H1 (cell line): ENCODE results near the gene PANX2. TPM values are rescaled to one million over a fixed set of nuclear protein-coding genes. Genes with fewer than 3 reads are reported as not detected.

Experiments used
- CTCF ChIA-PET: fragments of 300-600 bp; sonication (Branson Sonifier 250); formaldehyde crosslinking; loops from one replicate; lab custom pipeline; 2021; ENCODE audit not compliant: partially characterized antibody; lab: Charles Lee
- POLR2A ChIA-PET: fragments of 300-600 bp; sonication (Branson Sonifier 250); formaldehyde crosslinking; loops from one replicate; lab custom pipeline; 2021; ENCODE audit warnings: inconsistent platforms; ENCODE audit not compliant: partially characterized antibody; lab: Charles Lee
- DNase-seq, 2 experiments: peaks; one replicate each; pipeline versions ENCODE4 v3.0.0 to v3.0.0-alpha.2; 2010 to 2022; ENCODE audit warnings: low spot score in 2 of 2, low read depth in 1 of 2, mixed read lengths in 1 of 2
- FAIRE-seq: peaks from 2 replicates; lab custom pipeline; 2011; peaks lifted over from hg19 to GRCh38; lab: Jason Lieb, UNC
- H2AFZ ChIP-seq: 2 replicates; pipeline ENCODE4 v1.8.1; 2012; ENCODE audit warnings: low read length, inconsistent platforms
- H2AK5ac ChIP-seq: 2 replicates; pipeline ENCODE4 v1.6.1; 2013; ENCODE audit warnings: low read depth, low read length
- H2BK120ac ChIP-seq: replicated peaks from 2 replicates; pipeline ENCODE3; 2013; ENCODE audit warnings: low read depth, low read length, inconsistent platforms
- H2BK12ac ChIP-seq: 2 replicates; pipeline ENCODE4 v1.6.1; 2013; ENCODE audit warnings: low read depth, low read length
- H2BK15ac ChIP-seq: 2 replicates; pipeline ENCODE4 v1.6.1; 2013; ENCODE audit warnings: low read length
- H2BK20ac ChIP-seq: 2 replicates; pipeline ENCODE4 v1.6.1; 2013; ENCODE audit warnings: low read length
- H2BK5ac ChIP-seq: 2 replicates; pipeline ENCODE4 v1.6.1; 2013; ENCODE audit warnings: low read depth, low read length
- H3K14ac ChIP-seq: 2 replicates; pipeline ENCODE4 v1.6.1; 2013; ENCODE audit warnings: inconsistent platforms; ENCODE audit not compliant: insufficient read length
- H3K18ac ChIP-seq: 2 replicates; pipeline ENCODE4 v1.6.1; 2013; ENCODE audit warnings: low read length; ENCODE audit errors: extremely low read depth
- H3K23ac ChIP-seq: 2 replicates; pipeline ENCODE4 v1.6.1; 2013; ENCODE audit warnings: inconsistent platforms; ENCODE audit not compliant: insufficient read length
- H3K23me2 ChIP-seq: 2 replicates; pipeline ENCODE4 v1.6.1; 2013; ENCODE audit warnings: low read depth, low read length
- H3K27ac ChIP-seq: 2 replicates; pipeline ENCODE4 v1.6.1; 2011; ENCODE audit warnings: low read depth, low read length, inconsistent platforms
- H3K27me3 ChIP-seq, 4 experiments: replicated peaks in 1 of 4; 1 replicate in 1 of 4; 2 replicates in 3 of 4; pipeline versions ENCODE4 v1.6.1 to v1.8.1; 2011 to 2013; ENCODE audit warnings: low read length in 3 of 4, mild to moderate bottlenecking in 3 of 4, inconsistent platforms in 2 of 4, mixed read lengths in 2 of 4, moderate library complexity in 1 of 4; ENCODE audit not compliant: control insufficient read depth in 3 of 4, insufficient read depth in 3 of 4; ENCODE audit errors: extremely low read depth in 1 of 4
- H3K36me3 ChIP-seq, 4 experiments: 2 replicates each; pipeline versions ENCODE4 v1.6.1 to v1.8.1; 2011 to 2013; ENCODE audit warnings: mild to moderate bottlenecking in 4 of 4, low read length in 3 of 4, moderate library complexity in 2 of 4, control low read depth in 1 of 4, inconsistent platforms in 1 of 4; ENCODE audit not compliant: insufficient read depth in 4 of 4, control insufficient read depth in 2 of 4
- H3K4ac ChIP-seq: replicated peaks from 2 replicates; pipeline ENCODE3; 2013; ENCODE audit warnings: low read length, low read depth, mixed read lengths, inconsistent platforms; ENCODE audit not compliant: insufficient read length
- H3K4me1 ChIP-seq, 4 experiments: replicated peaks in 1 of 4; 1 replicate in 1 of 4; 2 replicates in 3 of 4; pipeline versions ENCODE4 v1.6.1 to v1.8.1; 2011 to 2013; ENCODE audit warnings: low read length in 3 of 4, inconsistent platforms in 2 of 4, mixed read lengths in 1 of 4; ENCODE audit not compliant: insufficient read depth in 4 of 4, control insufficient read depth in 3 of 4
- H3K4me2 ChIP-seq, 2 experiments: 2 replicates each; pipeline versions ENCODE4 v1.6.1 to v1.8.1; 2011 to 2013; ENCODE audit warnings: low read depth in 2 of 2, low read length in 2 of 2, control low read depth in 1 of 2, inconsistent platforms in 1 of 2, mild to moderate bottlenecking in 1 of 2; ENCODE audit not compliant: insufficient read depth in 1 of 2
- H3K4me3 ChIP-seq, 4 experiments: fragments of 200-600, 300-600 bp in 1 of 4; sonication (generic), shearing (Covaris generic), sonication (Bioruptor Twin) in 1 of 4; 2 replicates each; pipeline versions ENCODE4 v1.5.1 to v1.8.1; 2011 to 2016; ENCODE audit warnings: low read length in 4 of 4, low read depth in 3 of 4, control low read depth in 2 of 4, inconsistent platforms in 2 of 4, mild to moderate bottlenecking in 2 of 4, mixed read lengths in 1 of 4, moderate library complexity in 1 of 4; ENCODE audit not compliant: insufficient read depth in 2 of 4; ENCODE audit errors: extremely low read depth in 1 of 4
- H3K56ac ChIP-seq: replicated peaks from 2 replicates; pipeline ENCODE3; 2013; ENCODE audit warnings: low read depth, mild to moderate bottlenecking, mixed read lengths, low read length, inconsistent platforms; ENCODE audit not compliant: insufficient read length
- H3K79me1 ChIP-seq: 2 replicates; pipeline ENCODE4 v1.6.1; 2013; ENCODE audit warnings: low read depth, low read length, control low read depth
- H3K79me2 ChIP-seq, 2 experiments: 2 replicates each; pipeline versions ENCODE4 v1.6.1 to v1.8.1; 2012 to 2013; ENCODE audit warnings: low read length in 2 of 2, mild to moderate bottlenecking in 2 of 2, inconsistent platforms in 1 of 2; ENCODE audit not compliant: insufficient read depth in 2 of 2, control insufficient read depth in 1 of 2
- H3K9ac ChIP-seq, 4 experiments: replicated peaks in 1 of 4; 1 replicate in 1 of 4; 2 replicates in 3 of 4; pipeline versions ENCODE4 v1.6.1 to v1.8.1; 2011 to 2013; ENCODE audit warnings: low read depth in 3 of 4, low read length in 3 of 4, control low read depth in 2 of 4, mild to moderate bottlenecking in 2 of 4, moderate library complexity in 2 of 4, inconsistent platforms in 1 of 4; ENCODE audit errors: extremely low read depth in 1 of 4
- H3K9me3 ChIP-seq, 2 experiments: 2 replicates each; pipeline versions ENCODE4 v1.6.1 to v1.8.1; 2012 to 2013; ENCODE audit warnings: mild to moderate bottlenecking in 2 of 2, moderate library complexity in 2 of 2, control low read depth in 1 of 2, inconsistent platforms in 1 of 2, low read depth in 1 of 2, low read length in 1 of 2, mixed read lengths in 1 of 2; ENCODE audit not compliant: insufficient read depth in 2 of 2
- H4K20me1 ChIP-seq, 2 experiments: replicated peaks in 1 of 2; 2 replicates each; pipeline versions ENCODE3 to v1.8.1; 2011 to 2013; ENCODE audit warnings: inconsistent platforms in 2 of 2, low read length in 2 of 2, mild to moderate bottlenecking in 1 of 2; ENCODE audit not compliant: insufficient read depth in 2 of 2, control insufficient read depth in 1 of 2
- H4K5ac ChIP-seq: 2 replicates; pipeline ENCODE4 v1.6.1; 2013; ENCODE audit warnings: low read length, low read depth, mixed read lengths, inconsistent platforms; ENCODE audit not compliant: insufficient read length
- H4K8ac ChIP-seq: 2 replicates; pipeline ENCODE4 v1.8.0; 2013; ENCODE audit warnings: mild to moderate bottlenecking, moderate library complexity, low read length, inconsistent platforms; ENCODE audit not compliant: insufficient read depth; ENCODE audit errors: extremely low read depth
- H4K91ac ChIP-seq: replicated peaks from 2 replicates; pipeline ENCODE3; 2013; ENCODE audit warnings: low read length, mixed read lengths, inconsistent platforms; ENCODE audit not compliant: insufficient read length
- SIN3A ChIP-seq, 2 experiments: IDR thresholded peaks in 1 of 2; conservative IDR thresholded peaks in 1 of 2; 2 replicates each; pipeline ENCODE4 v1.6.1; 2011 to 2012; ENCODE audit warnings: low read length in 2 of 2, improper control_type of control experiment in 1 of 2, low read depth in 1 of 2, mild to moderate bottlenecking in 1 of 2
- WGBS, 2 experiments: shearing (Covaris generic) in 1 of 2; methylation state at CpG; one replicate each; pipeline versions ENCODE4 v1.1.6 to v1.1.7; 2013 to 2015; ENCODE audit warnings: low lambda C conversion rate in 2 of 2, mixed read lengths in 2 of 2, inconsistent platforms in 1 of 2, low coverage in 1 of 2, missing lambda C conversion rate in 1 of 2; ENCODE audit not compliant: insufficient replicate concordance in 2 of 2, insufficient coverage in 1 of 2, insufficient read length in 1 of 2; ENCODE audit errors: extremely low coverage in 1 of 2, missing lambda C conversion rate in 1 of 2; 5-methylcytosine and 5-hydroxymethylcytosine counted together
- polyA plus RNA-seq, 7 experiments: library from polyadenylated mRNA; depleted of rRNA in 3 of 7; stranded (reverse) in 5 of 7; unstranded in 2 of 7; fragments of >200 nt in 5 of 7; fragments of 200-250 nt in 2 of 7; gene quantifications; 1 replicate in 5 of 7; 2 replicates in 1 of 7; 4 replicates in 1 of 7; pipeline versions ENCODE4 v1.2.1 to v1.2.3, GENCODE V29; 2011 to 2013; ENCODE audit warnings: missing spikeins in 2 of 7, mixed read lengths in 2 of 7
- total RNA-seq: library from RNA; stranded (reverse); fragmentation: NEBNext Ultra II Directional; extraction: Animal tissue kit (Norgen Biotek cat#: 25700); gene quantifications from 2 replicates; pipeline ENCODE4 v1.2.1, GENCODE V29; 2021
- TF ChIP-seq, protein P1 (sequence below): IDR thresholded peaks from 2 replicates; pipeline ENCODE4 v1.6.1; 2012; ENCODE audit warnings: inconsistent platforms

Gene PANX2
- total and polyA plus RNA-seq, 2 of the 8 experiments (the other 6 are each of a cell fraction or from before 2014, with no cell fraction given): 3.5 to 5.0 TPM

DNA sequence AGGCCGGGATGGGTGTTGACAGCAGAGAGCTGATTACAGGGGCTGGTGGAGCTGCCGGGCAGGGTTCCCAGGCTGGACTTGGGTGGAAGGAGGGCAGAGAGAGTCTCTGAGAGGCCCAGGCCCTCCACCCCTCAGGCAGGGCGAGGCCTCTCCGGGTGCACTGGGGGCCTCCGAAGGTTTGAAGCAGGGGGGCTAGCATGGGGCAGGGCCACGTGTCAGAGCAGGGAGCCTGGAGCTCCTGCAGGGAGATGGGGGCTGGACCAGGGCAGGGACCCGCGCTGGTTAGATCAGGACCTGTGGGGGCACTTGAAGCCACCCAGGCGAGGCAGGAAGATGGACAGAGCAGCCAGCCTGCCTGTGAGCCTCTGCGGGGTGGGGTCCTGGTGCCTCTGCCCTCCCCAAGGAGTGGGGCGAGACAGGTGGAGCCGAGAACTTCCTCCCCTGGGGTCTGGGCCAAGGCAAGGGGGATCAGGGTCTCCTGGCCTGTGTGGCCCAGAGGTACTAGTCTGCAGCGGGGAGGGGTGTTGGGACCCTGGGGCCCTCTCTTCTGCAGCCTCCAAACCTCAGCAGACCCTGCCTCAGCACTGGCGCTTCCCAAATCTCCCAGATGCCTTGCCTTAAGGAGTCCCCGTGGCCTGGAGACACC, 911 bp downstream of the PANX2 start:
- H3K4ac ChIP-seq: no peak overlapping the region
- WGBS, 2 experiments: 79% methylated on average over 15 of the region's 15 CpGs; no CpG with 5 or more reads in 1 of the 2 experiments
- H4K5ac ChIP-seq: no peak overlapping the region
- H2BK20ac ChIP-seq: no peak overlapping the region
- no peaks in the 10 kb centered on the region for H3K79me1 ChIP-seq
- no peak overlapping the region for H3K14ac ChIP-seq
- H3K79me2 ChIP-seq: no peaks in the 10 kb centered on the region
- no peak overlapping the region for H3K23ac ChIP-seq
- peak overlapping the region; percentile 47 to 67 (median 50); a peak in 7 of 8 replicates for H3K4me3 ChIP-seq
- H3K23me2 ChIP-seq: peaks cover 5% of the 10 kb centered on the region; the same call in 1 of the 2 replicates
- POLR2A ChIA-PET: interaction anchor here (0.5 to 1.5 kb wide), 6 partner anchors 13 to 141 kb away, joined by 3 to 4 read pairs (median 4); no protein-coding TSS in a partner anchor
- CTCF ChIA-PET: interaction anchor here (0.6 to 2.4 kb wide), 6 partner anchors 13 to 449 kb away, joined by 3 to 9 read pairs (median 5); no protein-coding TSS in a partner anchor
- H3K9ac ChIP-seq: no peak overlapping the region
- H3K27me3 ChIP-seq: peaks cover 4 to 25% (median 16%) of the 10 kb centered on the region in 4 experiments
- peaks cover 0 to 9% (median 0%) of the 10 kb centered on the region in 4 experiments; a peak in 2 of 7 replicates for H3K4me1 ChIP-seq
- no peak overlapping the region for H4K91ac ChIP-seq
- peaks cover 0 to 3% of the 10 kb centered on the region in 2 experiments for H4K20me1 ChIP-seq
- no peak overlapping the region for H4K8ac ChIP-seq
- no peak for FAIRE-seq
- H2BK120ac ChIP-seq: no peak overlapping the region
- H2BK5ac ChIP-seq: no peak overlapping the region
- 0 out of 2 replicates have a peak overlapping the region, but pooled peaks have one; percentile 50 for H2BK12ac ChIP-seq
- H2AK5ac ChIP-seq: 0 out of 2 replicates have a peak overlapping the region, but pooled peaks have one; percentile 39
- H3K18ac ChIP-seq: no peak overlapping the region
- TF ChIP-seq SIN3A (conservative IDR thresholded peaks at IDR 0.05 in 1 of 2, IDR thresholded peaks at IDR 0.05 in 1 of 2; ENCODE audit: low read depth in 1 of 2, low read length in 2 of 2): 0 out of 4 replicates have a peak, but pooled peaks of 1 of the 2 experiments have one; percentile 15
- TF ChIP-seq, protein P1, sequence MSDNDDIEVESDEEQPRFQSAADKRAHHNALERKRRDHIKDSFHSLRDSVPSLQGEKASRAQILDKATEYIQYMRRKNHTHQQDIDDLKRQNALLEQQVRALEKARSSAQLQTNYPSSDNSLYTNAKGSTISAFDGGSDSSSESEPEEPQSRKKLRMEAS: no peak
- TF ChIP-seq, all 59 proteins: peak for 1
- Histone ChIP-seq H3K9me3 (peaks cover 0 to 2% of the 10 kb centered on the region in 2 experiments; a peak in 1 of 4 replicates), H3K36me3 (no peaks in the 10 kb centered on the region), H2AFZ (no peak overlapping the region), H3K27ac (no peak overlapping the region), H3K56ac (no peak overlapping the region), H3K4me2 (peak overlapping the region; percentile 65 to 93), H2BK15ac (peak overlapping the region; percentile 46; the same call in 1 of the 2 replicates)
- DNase-seq: no peak
